KBM-7 (cell line): ENCODE results near the gene PDGFRB.
A peak's percentile ranks its signal among the peaks of the same experiment; 100 is the strongest.

Source experiments
- DNase-seq: peaks from one replicate; pipeline ENCODE4 v3.0.0-alpha.2; 2015
- in situ Hi-C: fragments of 300-500 bp; cut with MboI; formaldehyde crosslinking; loops from 2 replicates; pipeline ENCODE4 v1.14.3; 2020; ENCODE audit warnings: low sequenced_read_pairs, low pct_unique_long_range_greater_than_20kb, mixed read lengths

Gene PDGFRB

DNA sequence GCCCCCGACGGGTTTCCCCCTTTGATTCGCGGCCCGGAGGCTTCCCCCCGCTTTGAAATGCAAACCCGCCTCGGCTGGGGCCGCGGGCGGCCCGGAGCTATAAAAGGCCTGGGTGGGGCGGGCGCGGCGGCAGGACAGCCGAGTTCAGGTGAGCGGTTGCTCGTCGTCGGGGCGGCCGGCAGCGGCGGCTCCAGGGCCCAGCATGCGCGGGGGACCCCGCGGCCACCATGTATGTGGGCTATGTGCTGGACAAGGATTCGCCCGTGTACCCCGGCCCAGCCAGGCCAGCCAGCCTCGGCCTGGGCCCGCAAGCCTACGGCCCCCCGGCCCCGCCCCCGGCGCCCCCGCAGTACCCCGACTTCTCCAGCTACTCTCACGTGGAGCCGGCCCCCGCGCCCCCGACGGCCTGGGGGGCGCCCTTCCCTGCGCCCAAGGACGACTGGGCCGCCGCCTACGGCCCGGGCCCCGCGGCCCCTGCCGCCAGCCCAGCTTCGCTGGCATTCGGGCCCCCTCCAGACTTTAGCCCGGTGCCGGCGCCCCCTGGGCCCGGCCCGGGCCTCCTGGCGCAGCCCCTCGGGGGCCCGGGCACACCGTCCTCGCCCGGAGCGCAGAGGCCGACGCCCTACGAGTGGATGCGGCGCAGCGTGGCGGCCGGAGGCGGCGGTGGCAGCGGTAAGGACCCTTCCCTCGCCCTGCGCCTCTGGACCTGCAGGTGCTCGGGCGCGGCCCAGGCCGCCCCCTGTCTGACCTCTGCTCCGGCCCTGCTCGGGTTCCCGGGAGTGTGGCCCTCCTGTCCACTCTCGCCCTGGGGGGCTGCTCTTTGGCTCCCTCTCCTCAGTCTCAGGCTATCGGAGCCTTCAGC lies 11.2 kb upstream of the PDGFRB start, which contains the start of gene CDX1:
CDX1 (plus strand) TSS at position 129 of the 862 bp plus-strand sequence; CDS start at position 228, 99 bp downstream.
- no peak for DNase-seq
- in situ Hi-C loops = no loop called here

DNA sequence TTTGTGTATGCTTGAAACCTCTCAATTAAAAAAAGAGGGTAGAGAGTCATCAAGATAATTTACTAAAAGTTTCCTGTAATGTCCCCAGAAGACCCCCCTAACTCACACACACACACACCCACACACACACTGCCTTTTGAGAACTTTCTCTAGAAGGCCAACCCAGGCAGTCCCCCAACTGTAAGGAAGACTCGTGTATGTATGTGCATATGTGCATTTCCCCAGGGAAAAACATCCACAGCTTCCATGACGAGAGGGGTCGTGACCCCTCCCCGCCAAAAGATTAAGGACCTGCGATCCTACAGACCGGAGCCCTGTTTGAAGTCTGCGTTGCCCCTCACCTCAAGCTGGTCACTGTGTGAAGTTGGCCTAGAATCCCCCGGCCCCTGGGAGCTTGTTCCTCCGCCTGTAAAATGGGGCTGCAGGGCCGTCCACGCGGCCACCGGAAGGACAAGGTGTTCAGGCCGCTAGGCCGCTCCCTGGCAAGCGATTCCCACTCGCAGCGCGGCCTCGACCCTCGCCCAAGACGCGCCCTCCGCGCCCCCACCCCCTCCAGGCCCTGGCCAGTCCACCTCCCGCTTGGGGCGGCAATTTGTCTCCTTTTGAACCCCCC lies 10.5 kb upstream of the PDGFRB start:
- DNase-seq = no peak
- in situ Hi-C loops = no loop called here

DNA sequence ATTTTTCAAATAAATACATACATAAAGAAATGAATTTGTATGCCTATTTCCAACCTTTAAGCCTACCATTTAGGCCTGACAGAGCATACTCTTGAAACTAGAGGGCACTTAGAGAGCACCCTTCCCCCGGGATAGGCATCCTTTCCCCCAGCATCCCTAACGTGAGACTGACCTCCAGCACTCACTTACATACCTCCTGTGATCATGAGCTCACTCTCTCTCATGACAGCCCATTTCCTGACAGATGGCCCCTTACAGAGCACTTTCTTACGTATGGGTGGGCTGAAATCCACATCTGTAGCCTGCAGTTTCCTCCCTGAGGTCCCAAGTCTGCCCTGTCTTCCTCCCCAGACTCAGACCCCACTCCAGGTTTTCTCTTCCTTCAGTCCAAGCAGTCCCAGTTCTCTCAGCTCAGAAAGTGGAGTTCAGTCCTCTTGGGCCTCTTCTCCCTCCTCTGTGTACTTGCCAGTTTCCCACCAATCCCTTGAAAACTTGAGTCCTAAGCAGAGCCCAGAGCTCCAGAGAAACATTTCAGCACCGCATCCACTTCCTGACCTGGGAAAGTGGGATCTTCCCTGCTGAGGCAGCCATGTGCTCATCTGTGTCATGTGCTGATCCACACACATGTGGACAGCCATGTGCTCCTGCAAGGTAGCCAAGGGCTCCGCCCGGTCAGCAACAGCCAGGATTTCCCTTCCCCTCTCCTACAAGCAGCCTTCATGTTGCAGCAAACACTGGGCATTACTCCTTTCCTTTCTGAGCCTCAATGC lies 8.8 kb upstream of the PDGFRB start:
- DNase-seq = no peak
- in situ Hi-C loops = no loop called here

- no peak for DNase-seq
- in situ Hi-C loops = no loop called here
Observed at GRCh38 chr5:150163547-150164059, 8.0 kb upstream of the PDGFRB start.

DNA sequence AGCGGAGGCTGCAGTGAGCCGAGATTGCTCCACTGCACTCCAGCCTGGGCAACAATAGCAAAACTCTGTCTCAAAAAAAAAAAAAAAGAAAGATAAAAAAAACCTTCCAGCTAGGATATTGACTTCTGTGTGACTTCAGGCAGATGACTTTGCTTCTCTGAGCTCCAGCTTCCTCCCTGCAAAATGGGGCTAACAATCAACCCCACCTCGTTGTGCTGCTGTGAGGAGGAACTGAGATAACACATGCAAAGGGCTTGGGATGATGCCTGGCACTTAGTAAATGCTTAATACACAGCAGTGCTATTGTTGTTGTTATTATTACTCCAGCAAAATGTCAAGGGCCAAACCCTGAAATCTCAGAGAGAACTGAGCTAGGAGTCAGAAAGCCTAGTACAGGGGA lies 7.4 kb upstream of the PDGFRB start:
- in situ Hi-C loops = no loop called here
- no peak for DNase-seq

- in situ Hi-C loops = no loop called here
- no peak for DNase-seq
Observed at GRCh38 chr5:150162142-150162513, 6.5 kb upstream of the PDGFRB start.

DNA sequence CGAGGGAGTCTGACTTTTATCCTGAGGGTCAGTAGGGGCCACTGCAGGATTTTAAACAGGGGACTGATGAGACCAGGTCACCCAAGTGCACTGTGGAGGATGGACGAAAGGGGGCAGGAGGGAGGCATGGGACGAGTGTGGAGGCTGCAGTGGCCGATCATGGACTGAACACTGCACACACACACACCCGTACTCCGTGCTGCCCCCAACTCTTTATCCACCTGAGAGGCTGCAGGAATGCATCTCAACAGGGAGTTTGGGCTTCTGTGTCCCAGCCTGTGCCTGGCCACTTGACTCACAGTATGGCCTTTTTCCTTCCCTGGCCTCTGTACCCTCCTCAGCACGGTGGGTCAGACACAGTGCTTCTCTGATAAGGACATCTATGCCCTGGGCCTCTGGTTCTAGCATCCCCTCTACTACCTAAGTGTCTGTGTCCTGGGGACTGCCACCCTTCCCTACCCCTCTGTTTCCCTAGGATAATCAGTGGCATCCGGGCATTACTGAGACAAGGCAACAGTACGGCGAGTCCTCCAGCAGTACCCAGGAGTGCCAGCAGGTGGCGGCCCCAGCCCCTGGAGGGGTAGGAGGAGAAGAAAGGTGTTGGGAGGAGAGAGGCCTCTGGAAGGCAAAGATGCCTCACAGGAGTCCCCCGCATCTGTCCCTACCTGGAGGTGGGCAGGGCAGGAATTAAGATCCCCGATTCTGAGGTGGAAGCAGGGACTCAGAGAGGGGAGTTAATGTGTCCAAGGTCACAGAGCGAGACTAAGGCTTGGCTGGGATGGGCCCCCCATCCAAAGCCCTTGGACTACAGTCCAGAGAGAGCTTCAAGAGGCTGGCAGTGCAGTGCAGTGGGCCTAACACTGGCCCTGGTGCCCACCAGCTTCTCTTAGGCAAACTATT lies 5.8 kb upstream of the PDGFRB start:
- in situ Hi-C loops = no loop called here

DNA sequence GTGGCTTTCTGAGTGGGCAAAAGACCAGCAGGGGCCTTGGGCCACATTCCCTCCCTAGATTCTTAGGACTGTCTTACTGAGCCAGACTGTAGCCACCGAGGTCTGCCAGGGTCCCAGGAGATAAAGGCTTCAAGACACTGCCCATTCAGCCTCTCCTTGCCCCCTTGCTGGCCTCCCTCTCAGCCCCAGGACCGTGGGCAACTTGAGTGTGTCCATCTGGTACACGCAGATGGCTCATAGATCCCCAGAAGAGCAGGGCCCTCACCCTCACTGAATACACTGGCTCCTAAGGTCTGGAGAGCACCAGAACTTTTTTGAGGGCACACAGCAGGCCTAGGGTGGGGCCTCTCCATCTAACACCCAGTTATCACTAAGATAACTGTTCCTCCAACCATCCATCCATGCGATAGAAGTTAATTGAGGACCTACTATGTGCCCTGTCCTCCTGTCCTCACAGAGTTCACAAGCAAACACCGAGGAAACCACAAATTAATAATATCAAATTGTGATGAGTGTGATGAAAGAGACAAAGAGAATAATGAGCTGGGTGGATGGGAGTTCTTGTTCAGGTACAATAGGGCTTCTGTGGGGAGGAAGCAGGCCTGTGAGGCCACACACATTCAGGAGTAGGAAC lies 4.9 kb upstream of the PDGFRB start:
- in situ Hi-C loops = no loop called here
- DNase-seq = no peak

More for the DNA sequence above, 5.8 kb upstream of the PDGFRB start:
- peak; percentile 84 for DNase-seq

DNA sequence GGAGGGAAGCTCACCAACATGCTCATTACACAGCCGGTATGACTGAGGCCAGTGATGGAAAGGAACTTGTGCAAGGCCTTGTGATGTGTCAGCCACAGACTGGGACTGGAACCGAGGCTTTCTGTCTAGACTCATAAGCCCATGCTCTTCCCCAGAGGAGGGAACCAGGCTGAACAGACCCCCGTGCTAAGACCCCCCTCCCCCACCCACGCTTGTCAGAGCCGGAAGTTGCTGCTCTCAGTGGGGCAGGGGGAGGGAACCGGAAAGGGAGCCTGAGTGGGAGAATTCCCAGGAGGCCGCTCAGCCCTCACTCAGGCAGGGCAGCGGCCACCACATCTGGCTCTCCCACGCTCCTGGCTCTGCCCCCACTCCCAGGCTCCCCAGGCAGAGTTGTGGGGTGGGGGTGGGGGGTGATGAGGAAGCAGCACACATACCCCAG lies 4.1 kb upstream of the PDGFRB start:
- in situ Hi-C loops = no loop called here
- peak; percentile 90 for DNase-seq

DNA sequence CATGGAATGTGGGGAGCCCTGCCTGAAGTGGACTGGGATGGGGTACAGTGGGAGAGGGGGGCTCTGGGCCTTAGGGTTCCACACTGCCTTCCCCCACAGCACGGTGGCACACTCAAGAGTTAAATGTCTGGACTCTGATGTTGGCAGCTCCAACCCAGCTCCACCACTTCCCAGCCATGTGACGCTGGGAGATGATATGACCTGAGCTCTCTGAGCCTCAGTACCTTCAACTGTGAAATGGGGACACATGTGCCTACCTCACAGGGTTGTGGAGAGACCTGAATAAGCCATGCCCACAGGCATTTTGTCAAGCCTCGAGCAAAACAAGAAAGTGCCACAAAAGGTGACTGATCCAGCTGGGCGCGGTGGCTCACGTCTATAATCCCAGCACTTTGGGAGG lies 3.4 kb upstream of the PDGFRB start:
- in situ Hi-C loops = no loop called here
- no peak for DNase-seq

- in situ Hi-C loops = no loop called here
Observed at GRCh38 chr5:150158170-150158949, 2.7 kb upstream of the PDGFRB start.

DNA sequence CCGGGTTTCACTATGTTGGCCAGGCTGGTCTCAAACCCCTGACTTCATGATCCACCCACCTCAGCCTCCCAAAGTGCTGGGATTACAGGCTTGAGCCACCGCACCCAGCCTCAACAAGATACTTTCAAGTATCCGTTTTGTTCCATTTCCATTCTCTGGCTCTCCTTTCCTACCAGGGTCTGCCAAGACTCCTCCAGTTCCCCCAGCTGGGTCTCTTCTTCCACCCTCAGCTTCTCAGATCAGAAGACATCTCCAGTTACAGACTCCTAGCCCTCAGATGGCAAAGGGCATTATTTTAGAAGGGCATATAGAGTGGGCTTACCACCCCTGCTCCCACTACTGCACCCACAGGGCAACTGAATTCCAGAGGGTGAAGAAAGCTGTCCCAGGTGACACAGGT lies 1.5 kb upstream of the PDGFRB start:
- in situ Hi-C loops = no loop called here
- DNase-seq = no peak

More at GRCh38 chr5:150158170-150158949, 2.7 kb upstream of the PDGFRB start:
- no peak for DNase-seq

GRCh38 chr5:150156540-150156939 lies 895 bp upstream of the PDGFRB start:
- in situ Hi-C loops = no loop called here
- DNase-seq = no peak

DNA sequence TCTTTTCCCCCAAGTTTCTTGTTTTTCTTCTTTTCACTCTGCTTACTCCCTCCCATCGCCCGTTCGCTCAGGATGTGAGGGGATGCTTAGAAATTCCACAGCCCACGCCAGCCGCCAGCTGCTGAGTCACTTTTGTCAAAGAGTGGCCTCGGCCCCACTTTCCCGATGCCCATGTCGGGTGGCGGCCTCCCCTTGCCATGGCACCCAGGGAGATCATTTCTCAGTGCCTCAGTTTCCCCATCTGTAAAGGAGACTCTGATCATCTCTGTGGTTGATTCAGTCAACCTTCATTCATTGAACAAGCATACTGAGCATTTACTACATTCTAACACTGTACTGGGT lies 353 bp upstream of the PDGFRB start:
- no peak for DNase-seq
- in situ Hi-C loops = no loop called here

DNA sequence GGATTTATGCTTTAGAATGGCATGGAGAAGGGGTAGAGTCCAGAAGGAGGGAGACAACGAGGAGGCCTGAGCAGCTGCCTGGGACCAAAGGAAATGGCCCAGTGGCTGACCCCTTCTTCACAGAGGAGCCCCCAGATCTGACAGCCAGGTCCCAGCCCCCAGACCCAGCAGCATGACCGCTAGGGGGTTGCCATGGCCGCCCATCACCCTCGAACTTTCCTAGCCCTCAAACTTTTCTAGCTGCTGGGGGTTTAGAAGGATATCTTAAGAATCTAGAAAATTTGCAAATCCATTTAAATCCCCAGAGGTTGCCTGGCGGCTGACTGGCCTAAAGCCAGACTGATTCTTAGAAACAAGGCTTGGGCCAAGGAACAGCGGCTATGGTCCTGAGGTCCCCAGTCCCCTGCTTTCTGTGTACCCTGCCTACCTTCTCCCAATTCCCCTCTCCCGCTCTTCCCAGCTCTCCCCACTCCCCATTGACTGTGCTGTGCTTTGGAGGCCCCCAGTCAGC lies 972 bp downstream of the PDGFRB start:
- DNase-seq = no peak
- in situ Hi-C loops = no loop called here

- no peak for DNase-seq
- in situ Hi-C loops = no loop called here
Observed at GRCh38 chr5:150153957-150154617, 1.6 kb downstream of the PDGFRB start.

DNA sequence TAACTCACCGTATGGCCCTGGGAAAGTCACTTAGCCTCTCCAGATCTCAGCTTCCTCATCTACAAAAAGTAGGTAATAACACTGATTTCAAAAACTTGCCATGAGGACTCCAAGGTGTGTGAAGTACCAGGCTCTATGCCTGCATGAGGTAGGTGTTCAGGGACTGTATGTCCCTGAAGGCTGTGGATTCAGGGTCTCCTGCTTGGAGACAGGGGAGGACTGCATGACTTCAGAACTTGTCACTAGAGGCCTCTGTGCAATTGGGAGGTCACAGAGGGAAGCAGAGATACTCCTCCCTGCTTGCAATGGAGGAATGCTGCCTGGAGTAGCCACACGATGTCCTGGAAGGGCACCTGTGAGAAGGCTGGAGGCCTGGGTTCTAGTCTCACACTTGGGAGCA lies 2.2 kb downstream of the PDGFRB start:
- in situ Hi-C loops = no loop called here
- DNase-seq = no peak
